SH-SY5Y (cell line): Measurements from ENCODE around the gene STARD10.

Experiments used
- GATA2 ChIP-seq: IDR thresholded peaks from 2 replicates; pipeline ENCODE4 v1.6.1; 2011; ENCODE audit warnings: mild to moderate bottlenecking, low read depth, low read length
- GATA3 ChIP-seq: IDR thresholded peaks from 2 replicates; pipeline ENCODE4 v1.6.1; 2011; ENCODE audit warnings: low read depth, mild to moderate bottlenecking, low read length, moderate library complexity

GRCh38 chr11:72740562-72741428 lies 53.1 kb downstream of the STARD10 start:
- TF ChIP-seq GATA2 = no peak
- TF ChIP-seq GATA3 = no peak
